ENCODE results near the gene CDV3.

DNA sequence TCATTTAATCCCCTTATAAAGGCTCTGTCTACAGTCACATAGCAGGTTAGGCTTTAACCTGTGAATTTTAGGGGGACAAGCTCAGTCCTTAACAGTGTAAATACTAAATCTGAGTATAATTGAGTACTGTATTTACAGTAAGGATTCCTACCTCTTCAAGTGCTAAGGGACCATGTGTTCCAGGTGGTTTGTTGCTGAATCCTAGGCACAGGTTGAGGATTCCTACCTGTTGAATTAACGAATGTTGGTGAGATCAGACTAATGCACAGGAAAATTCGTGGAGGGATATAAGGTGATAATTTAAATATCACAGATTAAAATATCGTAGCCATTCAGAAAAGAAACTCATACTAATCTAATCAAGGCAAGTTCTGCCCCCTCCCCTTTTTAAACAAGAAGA, 24.9 kb downstream of the CDV3 start:
- TF ChIP-seq CTCF (IDR thresholded peaks at IDR 0.05) (no peak), ZFX (IDR thresholded peaks at IDR 0.05; ENCODE audit: borderline replicate concordance) (no peak)
